ENCODE data around the gene OR5A2.
A peak's percentile ranks its signal among the peaks of the same experiment; 100 is the strongest.
"Not testable (repeated sequence)": the region's sequence is repeated elsewhere in the genome, so short reads cannot be mapped to it uniquely, and the experiment has no call there.

OR5A2 gene

GRCh38 chr11:59400461-59401261 is 25.6 kb downstream of the OR5A2 start:
- in situ Hi-C loops (cut with MboI; ENCODE audit: low pct_unique_long_range_greater_than_20kb, low sequenced_read_pairs), result no loop called here

GRCh38 chr11:59394186-59394585 is 32.0 kb downstream of the OR5A2 start:
- in situ Hi-C loops (cut with MboI; ENCODE audit: low pct_unique_long_range_greater_than_20kb, low sequenced_read_pairs), result no loop called here
- DNase-seq, result no peak

More at GRCh38 chr11:59400461-59401261, 25.6 kb downstream of the OR5A2 start:
- no peak for DNase-seq

GRCh38 chr11:59380263-59381059 is 45.8 kb downstream of the OR5A2 start:
- in situ Hi-C loops (cut with MboI; ENCODE audit: low pct_unique_long_range_greater_than_20kb, low sequenced_read_pairs), result no loop called here
- no peak for DNase-seq

GRCh38 chr11:59372324-59372723 is 53.9 kb downstream of the OR5A2 start:
- in situ Hi-C loops (cut with MboI; ENCODE audit: low pct_unique_long_range_greater_than_20kb, low sequenced_read_pairs); DNase-seq: not testable (repeated sequence)

GRCh38 chr11:59368238-59369022 is 57.8 kb downstream of the OR5A2 start:
- in situ Hi-C loops (cut with MboI; ENCODE audit: low pct_unique_long_range_greater_than_20kb, low sequenced_read_pairs), result no loop called here
- DNase-seq, result peak; percentile 56

All from KBM-7 (cell line).